Esophagus squamous epithelium (tissue), 4 donors: ENCODE measurements around the gene TMEM255B.

Experiments used
- CTCF ChIP-seq, 6 experiments: fragments of 450-650 bp in 4 of 6; fragments of 200-600 bp in 2 of 6; sonication (generic) in 2 of 6; IDR thresholded peaks; one replicate each; pipeline ENCODE4 v1.5.1; 2016 to 2019; ENCODE audit warnings: antibody characterized with exemption in 6 of 6, mild to moderate bottlenecking in 4 of 6, moderate library complexity in 4 of 6
- POLR2A ChIP-seq, 4 donors: fragments of 450-650 bp; IDR thresholded peaks; one replicate each; pipeline ENCODE4 v1.6.1; 2017; ENCODE audit warnings: antibody characterized with exemption in 4 of 4, mild to moderate bottlenecking in 4 of 4, moderate library complexity in 3 of 4

- TF ChIP-seq CTCF (IDR thresholded peaks at IDR 0.05) (no peak), POLR2A (IDR thresholded peaks at IDR 0.05) (no peak)
These were observed 16.4 kb upstream of the TMEM255B start for GRCh38 chr13:113742445-113743120.
